HG02840 (cell line): ENCODE results near the gene DHPS.
"Not testable (repeated sequence)": the region's sequence is repeated elsewhere in the genome, so short reads cannot be mapped to it uniquely, and the experiment has no call there.

Experiments used
- ATAC-seq: cut with Tn5 transposase; IDR thresholded peaks from one replicate; pipeline ENCODE4 v1.9.1; 2021; ENCODE audit warnings: mild to moderate bottlenecking, moderate library complexity, moderate number of reproducible peaks; ENCODE audit not compliant: unreplicated experiment, low FRiP score

DHPS gene

GRCh38 chr19:12705654-12706331 lies 24.1 kb upstream of the DHPS start:
- no peak for ATAC-seq

- no peak for ATAC-seq
These were observed 23.5 kb upstream of the DHPS start for GRCh38 chr19:12705169-12705568.

GRCh38 chr19:12703046-12703445 lies 21.4 kb upstream of the DHPS start:
- no peak for ATAC-seq

- ATAC-seq, result no peak
These were observed 20.1 kb upstream of the DHPS start for GRCh38 chr19:12701596-12702282.

GRCh38 chr19:12698138-12698537 lies 16.5 kb upstream of the DHPS start:
- ATAC-seq, result no peak

GRCh38 chr19:12697425-12697824 lies 15.7 kb upstream of the DHPS start:
- not testable (repeated sequence) for ATAC-seq

GRCh38 chr19:12696366-12697335 lies 15.0 kb upstream of the DHPS start, which contains the start of gene FBXW9:
Gene FBXW9, minus strand, starts transcription at chr19:12696631. Its CDS starts 50 bp downstream, at chr19:12696581.
- peak; percentile 75 for ATAC-seq

- peak; percentile 16 for ATAC-seq
These were observed 14.3 kb upstream of the DHPS start for GRCh38 chr19:12695997-12696365.

- ATAC-seq, result no peak
These were observed 13.8 kb upstream of the DHPS start for GRCh38 chr19:12695514-12695913.

- ATAC-seq, result no peak
These were observed 13.4 kb upstream of the DHPS start for GRCh38 chr19:12695096-12695495.

- no peak for ATAC-seq
These were observed 13.0 kb upstream of the DHPS start for GRCh38 chr19:12694641-12695040.

GRCh38 chr19:12692960-12693359 lies 11.3 kb upstream of the DHPS start:
- no peak for ATAC-seq

GRCh38 chr19:12689581-12690216 lies 8.0 kb upstream of the DHPS start:
- no peak for ATAC-seq

GRCh38 chr19:12689012-12689411 lies 7.3 kb upstream of the DHPS start:
- no peak for ATAC-seq

- no peak for ATAC-seq
These were observed 6.0 kb upstream of the DHPS start, which contains the start of gene GNG14 for GRCh38 chr19:12687496-12688196. Gene GNG14, plus strand, starts transcription at chr19:12687998. Its CDS starts 51 bp downstream, at chr19:12688049.

GRCh38 chr19:12685831-12686230 lies 4.2 kb upstream of the DHPS start:
- no peak for ATAC-seq

GRCh38 chr19:12680034-12680433 lies 1.6 kb downstream of the DHPS start:
- no peak for ATAC-seq

- ATAC-seq, result not testable (repeated sequence)
These were observed 3.6 kb downstream of the DHPS start for GRCh38 chr19:12678039-12678438.

- no peak for ATAC-seq
These were observed 4.8 kb downstream of the DHPS start for GRCh38 chr19:12676928-12677327.

GRCh38 chr19:12676384-12676792 lies 5.3 kb downstream of the DHPS start:
- no peak for ATAC-seq
